HG03558 (cell line): Measurements from ENCODE around the gene PLA2G4A.
A peak's percentile ranks its signal among the peaks of the same experiment; 100 is the strongest.

Experiments
- ATAC-seq: cut with Tn5 transposase; IDR thresholded peaks from one replicate; pipeline ENCODE4 v1.9.1; 2021; ENCODE audit warnings: moderate number of reproducible peaks; ENCODE audit not compliant: unreplicated experiment; ENCODE audit errors: extremely low read depth

Gene PLA2G4A

DNA sequence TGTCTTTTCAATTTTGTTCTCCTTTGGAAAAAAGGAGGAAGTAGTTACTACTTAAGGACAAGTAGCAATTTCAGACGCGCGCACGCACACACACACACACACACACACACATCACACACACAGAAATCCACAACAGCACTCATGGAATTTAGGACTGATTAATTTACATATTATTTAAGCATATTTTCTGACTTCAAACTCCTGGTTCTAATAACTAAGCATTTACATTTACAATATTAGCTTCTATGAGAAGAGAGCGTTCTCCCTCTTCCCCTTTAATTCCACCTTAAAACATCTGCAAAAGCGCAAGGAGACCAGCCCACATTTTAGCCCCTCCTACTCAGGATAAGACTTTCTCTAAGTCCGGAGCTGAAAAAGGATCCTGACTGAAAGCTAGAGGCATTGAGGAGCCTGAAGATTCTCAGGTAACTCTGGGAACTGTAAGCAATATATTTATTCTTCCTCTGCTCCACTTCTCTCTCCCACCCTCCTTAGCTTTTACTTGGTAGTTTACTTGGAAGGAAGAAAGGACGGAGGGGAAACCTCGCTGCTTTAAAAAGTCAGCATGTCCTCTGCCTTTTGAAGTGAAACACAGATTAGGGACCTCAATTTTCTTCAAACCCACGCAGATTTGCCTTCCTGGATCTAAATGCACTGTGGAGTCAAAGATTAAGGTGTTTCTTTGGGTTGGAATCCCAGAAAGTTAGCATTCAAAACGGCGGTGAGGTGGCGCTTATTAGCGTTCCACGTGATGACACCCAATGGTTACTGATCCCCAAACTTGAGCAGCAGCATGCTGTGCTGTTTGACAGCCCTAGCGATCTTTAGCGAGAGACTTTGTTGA is at the start of gene PLA2G4A:
Gene PLA2G4A (plus strand): TSS at position 339 of the 844 bp plus-strand sequence. CDS start 25,406 bp downstream, outside the sequence.
- peak; percentile 49 for ATAC-seq

DNA sequence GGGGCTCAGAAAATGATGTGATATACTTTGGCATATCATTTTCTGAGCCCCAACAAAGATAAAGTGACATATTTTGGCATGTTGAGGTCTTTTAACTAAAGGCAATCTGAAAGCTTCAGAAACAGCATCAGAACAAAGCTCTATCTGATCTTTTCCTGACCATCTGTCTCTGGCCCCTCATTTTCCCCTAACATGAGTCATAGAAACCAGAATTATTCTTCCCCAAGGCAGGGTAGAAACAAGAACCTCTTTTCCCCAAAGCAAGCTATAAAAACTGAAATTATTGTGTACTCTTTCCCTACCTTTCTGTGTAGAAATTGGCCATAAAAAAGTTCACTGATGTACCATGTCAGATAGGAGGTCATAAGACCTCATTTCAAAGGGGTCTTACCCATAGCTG is 48.7 kb upstream of the PLA2G4A start:
- no peak for ATAC-seq

DNA sequence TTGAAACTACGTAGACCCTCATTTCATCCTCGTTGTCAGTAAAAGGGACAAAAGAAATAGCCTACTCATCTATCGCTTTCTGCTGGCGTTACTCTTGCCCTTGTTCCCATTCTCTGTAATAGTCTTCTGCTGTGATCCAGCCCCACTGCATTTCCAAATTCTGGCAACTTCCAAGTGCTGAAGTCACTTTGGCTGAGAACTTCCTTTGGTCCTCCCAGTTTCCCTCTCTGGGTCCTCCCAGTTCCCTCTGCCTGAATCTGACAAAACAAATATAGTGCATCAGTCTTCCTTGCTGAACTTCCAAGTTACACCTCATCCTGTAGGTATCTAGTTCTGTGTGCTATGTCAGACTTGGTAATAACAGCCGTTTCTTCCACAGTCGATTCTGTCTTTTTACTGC is 47.0 kb upstream of the PLA2G4A start:
- ATAC-seq = no peak

DNA sequence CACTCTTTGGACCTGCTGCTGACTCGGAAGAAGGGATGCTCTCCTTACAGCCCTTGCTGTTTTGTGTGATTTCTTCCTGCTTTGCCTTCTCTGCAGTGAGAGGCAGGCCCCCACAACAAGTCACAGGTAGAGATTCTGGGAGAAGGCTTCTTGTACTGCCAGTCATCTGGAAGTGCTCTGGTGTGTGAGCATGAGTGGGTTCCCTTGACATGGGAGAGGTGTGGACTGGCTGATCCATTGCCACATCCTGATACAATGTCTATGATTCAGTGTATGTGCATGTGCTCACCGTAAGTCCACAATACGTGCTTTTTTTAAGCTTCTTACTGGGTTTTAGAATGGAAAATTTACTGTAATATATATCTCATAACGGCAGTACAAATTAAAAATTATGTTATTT is 46.0 kb upstream of the PLA2G4A start:
- no peak for ATAC-seq

- ATAC-seq = no peak
Observed at GRCh38 chr1:186783193-186783592, 45.6 kb upstream of the PLA2G4A start.

GRCh38 chr1:186785503-186785902 is 43.2 kb upstream of the PLA2G4A start:
- no peak for ATAC-seq

GRCh38 chr1:186790101-186790500 is 38.6 kb upstream of the PLA2G4A start:
- ATAC-seq = no peak

- no peak for ATAC-seq
Observed at GRCh38 chr1:186792870-186793581, 35.7 kb upstream of the PLA2G4A start.

GRCh38 chr1:186793582-186793927 is 35.2 kb upstream of the PLA2G4A start:
- ATAC-seq = no peak

DNA sequence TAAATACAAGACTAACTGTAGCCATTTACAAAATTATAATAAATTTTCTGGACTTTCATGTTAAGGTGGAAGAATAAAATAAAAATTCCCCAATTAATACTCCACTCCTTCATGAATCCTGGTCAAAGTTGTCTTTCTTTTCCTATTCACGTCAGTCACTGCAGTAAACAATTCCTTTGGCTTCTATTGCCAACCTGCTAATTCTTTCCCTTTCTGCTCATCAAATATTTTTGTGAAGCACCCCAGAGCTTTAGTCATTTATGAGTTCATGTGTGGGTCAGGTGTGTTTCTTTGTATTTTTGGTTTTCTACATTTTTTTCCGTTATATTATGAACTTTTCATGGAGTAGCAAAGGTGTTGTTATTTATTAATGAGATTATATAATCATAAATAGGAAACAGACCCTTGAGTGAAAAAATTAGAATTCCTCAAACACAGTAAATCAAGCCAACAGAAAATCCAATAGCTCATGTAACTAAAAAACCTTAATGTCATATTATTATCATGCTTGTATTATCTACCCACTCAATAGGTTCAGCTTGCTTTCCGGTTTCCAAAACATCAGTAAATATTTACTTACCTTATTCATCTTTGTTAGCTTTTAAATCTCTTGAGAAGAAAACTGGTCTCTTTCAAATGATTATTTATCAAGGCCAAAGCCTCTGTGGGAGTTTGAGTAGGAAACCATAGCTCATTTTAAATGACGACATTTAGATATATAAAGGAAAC is 29.6 kb upstream of the PLA2G4A start:
- no peak for ATAC-seq

GRCh38 chr1:186799689-186800054 is 29.1 kb upstream of the PLA2G4A start:
- peak; percentile 78 for ATAC-seq

DNA sequence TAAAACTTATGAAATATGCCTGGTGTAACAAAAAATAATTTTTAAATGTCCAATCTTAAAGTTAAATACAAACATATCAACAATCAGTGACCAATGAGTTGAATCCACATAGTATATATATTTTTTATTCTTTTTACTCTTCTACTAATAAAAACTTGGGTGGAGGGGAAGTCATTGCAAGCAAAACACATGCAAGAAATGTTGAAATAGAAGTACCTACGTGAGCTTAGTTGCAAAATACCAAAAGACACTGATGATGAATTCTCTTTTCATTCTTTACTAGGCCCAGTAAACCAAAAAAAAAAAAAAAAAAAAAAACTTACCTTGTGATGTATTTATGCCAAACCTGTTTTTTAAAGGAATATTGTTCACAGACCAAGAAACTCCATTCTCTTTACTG is 26.4 kb upstream of the PLA2G4A start:
- no peak for ATAC-seq

DNA sequence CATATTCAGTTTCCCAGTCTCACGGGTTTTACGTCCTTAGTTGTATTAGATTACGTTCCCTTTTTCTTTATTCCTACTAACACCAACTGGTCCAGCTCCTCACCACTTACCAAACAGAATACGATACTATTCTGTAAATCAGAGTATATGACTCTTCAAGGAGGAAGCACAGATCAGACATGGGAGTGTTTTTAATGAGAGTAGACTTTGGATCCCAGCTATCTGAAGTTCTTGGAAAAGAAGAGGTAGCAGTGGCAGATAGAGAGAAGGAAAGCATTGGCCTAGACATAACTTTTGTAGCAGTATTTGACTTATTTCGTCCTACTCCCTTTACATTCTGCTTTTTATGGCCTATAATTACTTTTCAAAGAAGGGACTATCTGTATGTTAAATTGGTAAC is 24.1 kb upstream of the PLA2G4A start:
- ATAC-seq = no peak

- no peak for ATAC-seq
Observed at GRCh38 chr1:186806477-186806876, 22.3 kb upstream of the PLA2G4A start.

- no peak for ATAC-seq
Observed at GRCh38 chr1:186807163-186807562, 21.6 kb upstream of the PLA2G4A start.

DNA sequence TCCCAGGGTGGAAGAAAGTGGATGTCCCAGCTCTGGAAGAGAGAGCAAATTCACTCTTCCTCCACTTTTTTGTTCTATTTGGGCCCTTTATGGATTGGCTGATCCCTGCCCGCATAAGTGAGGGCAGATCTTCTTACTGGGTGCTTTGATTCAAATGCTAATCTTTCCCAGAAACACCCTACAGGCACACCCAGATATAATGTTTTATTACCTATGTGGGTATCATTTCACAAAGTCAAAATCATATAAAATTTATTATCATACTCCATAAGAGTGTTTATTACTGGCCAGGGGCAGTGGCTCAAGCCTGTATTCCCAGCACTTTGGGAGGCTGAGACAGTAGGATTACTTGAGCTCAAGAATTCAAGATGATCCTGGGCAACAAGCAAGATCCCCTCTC is 16.9 kb upstream of the PLA2G4A start:
- no peak for ATAC-seq

DNA sequence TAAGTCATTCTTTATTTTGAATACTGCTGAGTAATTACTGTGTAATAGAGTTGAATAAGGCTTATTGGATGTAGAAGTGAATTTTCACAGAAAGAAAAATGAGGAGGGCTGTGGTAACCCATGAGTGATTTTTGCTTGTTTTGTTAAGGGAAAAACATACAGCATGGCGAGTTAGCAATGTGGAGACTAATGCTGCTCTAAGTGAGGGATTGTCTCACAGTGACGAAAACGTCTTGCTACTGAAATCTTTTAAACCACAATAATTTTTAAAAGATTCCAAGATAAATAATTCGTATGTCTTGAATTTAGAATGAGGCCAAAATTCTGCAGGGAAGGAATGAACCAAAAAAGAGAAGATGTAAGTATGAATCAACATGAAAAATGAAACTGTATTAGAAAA is 16.2 kb upstream of the PLA2G4A start:
- ATAC-seq = no peak

- no peak for ATAC-seq
Observed at GRCh38 chr1:186813420-186813819, 15.3 kb upstream of the PLA2G4A start.

DNA sequence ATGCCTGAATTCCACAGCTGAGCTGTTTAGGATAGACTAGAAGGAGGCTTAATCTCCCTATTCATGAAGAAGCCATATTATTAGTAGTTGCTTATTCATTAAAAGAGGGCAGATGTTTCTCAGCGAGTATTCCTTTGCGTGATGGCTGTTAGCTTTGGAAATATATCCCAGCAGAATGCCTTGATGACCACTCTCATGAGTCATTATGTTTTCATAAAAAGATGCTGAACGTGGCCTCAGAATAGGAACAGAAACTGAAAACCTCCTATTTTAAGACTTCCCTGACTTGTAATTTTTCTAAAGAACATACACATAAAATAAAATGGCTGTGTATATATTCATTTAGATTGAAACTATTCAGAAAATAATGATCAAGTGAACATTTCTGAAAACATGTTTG is 9.6 kb upstream of the PLA2G4A start:
- ATAC-seq = peak; percentile 63

DNA sequence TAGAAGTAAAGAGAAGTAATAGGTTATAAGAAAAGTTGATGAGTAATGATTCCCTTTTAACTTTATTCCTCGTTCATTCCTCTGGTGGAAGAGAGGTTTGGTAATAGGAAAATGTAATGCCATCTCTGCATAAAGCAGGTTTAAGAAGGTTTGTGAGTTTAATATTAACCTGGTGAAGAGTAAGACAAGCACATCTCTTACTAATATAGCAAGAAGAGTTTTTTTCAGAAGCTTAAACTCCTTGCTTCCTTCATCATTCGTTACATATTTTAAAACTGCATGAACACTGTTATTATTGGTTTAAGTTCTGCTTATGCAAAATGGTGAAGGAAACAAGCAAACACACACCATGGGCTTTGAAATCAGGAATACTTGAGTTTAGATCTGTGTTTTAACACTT is 9.2 kb upstream of the PLA2G4A start:
- peak; percentile 22 for ATAC-seq
